PC-9 (cell line): Measurements from ENCODE around the gene PCSK9. TPM values are rescaled to one million over a fixed set of nuclear protein-coding genes. Genes with fewer than 3 reads are reported as not detected.

Experiments used
- BruUV-seq: library from RNA; stranded (reverse); fragments of 400-500 nt; replicated peaks from 2 replicates; lab custom pipeline; 2021; lab: Mats Ljungman, UMichigan
- CTCF ChIA-PET: fragments of 300-600 bp; sonication (Branson Sonifier 250); formaldehyde crosslinking; loops from one replicate; lab custom pipeline; 2022; ENCODE audit warnings: antibody characterized with exemption; lab: Charles Lee
- POLR2A ChIA-PET: fragments of 300-600 bp; sonication (Branson Sonifier 250); formaldehyde crosslinking; loops from one replicate; lab custom pipeline; 2022; ENCODE audit warnings: antibody characterized with exemption; ENCODE audit not compliant: unreplicated experiment; lab: Charles Lee
- DNase-seq, 2 experiments: peaks; one replicate each; pipeline versions ENCODE4 v3.0.0 to v3.0.0-alpha.2; 2015 to 2022; ENCODE audit warnings: mixed read lengths in 1 of 2
- H2AFZ ChIP-seq: fragments of 200-600 bp; sonication (generic); 2 replicates; pipeline ENCODE4 v1.8.1; 2017; ENCODE audit warnings: antibody characterized with exemption
- H3F3A ChIP-seq: fragments of 200-600 bp; sonication (generic); 2 replicates; pipeline ENCODE4 v1.8.1; 2017; ENCODE audit warnings: antibody characterized with exemption, mild to moderate bottlenecking, low read depth; ENCODE audit not compliant: insufficient read depth
- H3K27ac ChIP-seq: fragments of 200-600 bp; sonication (generic); 2 replicates; pipeline ENCODE4 v1.6.1; 2016; ENCODE audit warnings: mixed run types
- H3K27me3 ChIP-seq: fragments of 200-600 bp; sonication (generic); 2 replicates; pipeline ENCODE4 v1.6.1; 2016; ENCODE audit warnings: low read depth, mixed run types; ENCODE audit not compliant: insufficient read depth
- H3K36me3 ChIP-seq: fragments of 200-600 bp; sonication (generic); 2 replicates; pipeline ENCODE4 v1.6.1; 2016; ENCODE audit warnings: low read depth, mixed run types
- H3K4me1 ChIP-seq: fragments of 200-600 bp; sonication (generic); replicated peaks from 2 replicates; pipeline ENCODE4 v1.6.1; 2016; ENCODE audit warnings: mixed run types; ENCODE audit not compliant: insufficient read depth
- H3K4me2 ChIP-seq: fragments of 200-600 bp; sonication (generic); 2 replicates; pipeline ENCODE4 v1.6.1; 2017; ENCODE audit warnings: mixed run types
- H3K4me3 ChIP-seq: fragments of 200-600 bp; sonication (generic); 2 replicates; pipeline ENCODE4 v1.6.1; 2016; ENCODE audit warnings: mixed run types
- H3K79me2 ChIP-seq: fragments of 200-600 bp; sonication (generic); 2 replicates; pipeline ENCODE4 v1.6.1; 2017; ENCODE audit warnings: low read depth, mixed run types
- H3K9me2 ChIP-seq: fragments of 200-600 bp; sonication (generic); 2 replicates; pipeline ENCODE4 v1.8.1; 2017; ENCODE audit warnings: mild to moderate bottlenecking; ENCODE audit not compliant: insufficient read depth
- H3K9me3 ChIP-seq: fragments of 200-600 bp; sonication (generic); 2 replicates; pipeline ENCODE4 v1.8.1; 2016; ENCODE audit warnings: low read depth; ENCODE audit not compliant: insufficient read depth
- H4K20me1 ChIP-seq: fragments of 200-600 bp; sonication (generic); 2 replicates; pipeline ENCODE4 v1.8.1; 2017; ENCODE audit not compliant: insufficient read depth
- CTCF ChIP-seq: fragments of 200-600 bp; sonication (generic); conservative IDR thresholded peaks from 2 replicates; pipeline ENCODE4 v1.6.1; 2017; ENCODE audit warnings: mixed run types, antibody characterized with exemption, mild to moderate bottlenecking, moderate library complexity
- EZH2 ChIP-seq: fragments of 200-600 bp; sonication (generic); IDR thresholded peaks from 2 replicates; pipeline ENCODE4 v1.8.0; 2017; ENCODE audit warnings: antibody characterized with exemption, low read depth
- intact Hi-C: fragments of 100-400 bp; cut with micrococcal nuclease; formaldehyde crosslinking; loops from one replicate; pipeline ENCODE4 v1.10.0; 2022; ENCODE audit not compliant: unreplicated experiment
- total RNA-seq: library from RNA; stranded (reverse); gene quantifications from 2 replicates; pipeline ENCODE4 v1.2.3, GENCODE V29; 2021

PCSK9 gene
- total RNA-seq, 1 experiment from 2014 or later: 133 TPM

DNA sequence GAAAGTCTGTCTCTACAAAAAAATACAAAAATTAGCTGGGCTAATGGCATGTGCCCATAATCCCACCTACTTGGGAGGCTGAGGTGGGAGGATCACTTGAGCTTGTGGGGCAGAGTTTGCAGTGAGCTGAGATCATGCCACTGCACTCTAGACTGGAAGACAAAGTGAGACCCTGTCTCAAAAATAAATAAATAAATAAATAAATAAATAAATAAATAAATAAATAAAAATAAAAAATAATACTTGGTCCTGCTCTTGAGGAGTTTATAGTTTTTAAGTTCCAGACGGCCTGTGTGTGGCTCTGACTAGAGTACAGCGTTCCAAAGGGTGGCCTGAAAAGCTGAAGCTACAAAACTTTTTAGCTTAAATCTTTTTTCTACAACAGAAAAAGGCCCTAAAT lies 35.1 kb downstream of the PCSK9 start:
- POLR2A ChIA-PET: no interaction called here

DNA sequence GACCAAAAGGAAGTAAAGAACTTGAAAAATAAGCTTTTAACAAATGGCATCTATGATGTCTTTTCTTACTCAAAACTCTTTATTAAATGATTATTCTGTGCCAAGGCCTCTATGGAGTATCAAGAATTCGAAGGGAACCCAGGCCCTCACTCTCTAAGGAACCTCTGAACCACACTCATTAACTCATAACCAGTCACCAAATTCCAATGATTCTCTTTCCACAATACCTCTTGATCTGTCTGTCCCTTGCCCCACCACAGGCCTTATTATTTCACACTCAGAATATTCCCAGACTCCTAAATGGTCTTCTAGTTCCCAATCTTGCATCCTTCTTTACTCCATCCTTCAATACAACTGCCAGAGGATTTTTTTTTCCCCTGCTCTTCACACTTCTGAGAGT lies 37.0 kb downstream of the PCSK9 start:
- no peak overlapping the region for H3K4me3 ChIP-seq
- no peak for DNase-seq
- H3K9me2 ChIP-seq: no peaks in the 10 kb centered on the region
- H3F3A ChIP-seq: peaks cover 22% of the 10 kb centered on the region; the same call in 1 of the 2 replicates
- H3K27ac ChIP-seq: no peak overlapping the region
- BruUV-seq: no TSS peak
- H4K20me1 ChIP-seq: 0 out of 2 replicates have a peak, but pooled peaks cover 4% of the 10 kb centered on the region
- CTCF ChIA-PET: interaction anchor here (0.6 kb wide), 1 partner anchor 963 kb away, joined by 4 read pairs; no protein-coding TSS in a partner anchor
- H3K9me3 ChIP-seq: no peaks in the 10 kb centered on the region
- no peaks in the 10 kb centered on the region for H3K27me3 ChIP-seq
- no peak overlapping the region for H2AFZ ChIP-seq
- POLR2A ChIA-PET: no interaction called here
- intact Hi-C loops: no loop called here
- TF ChIP-seq CTCF: no peak
- no peak for TF ChIP-seq EZH2
- H3K79me2 ChIP-seq: no peaks in the 10 kb centered on the region
- H3K4me2 ChIP-seq: no peak overlapping the region
- H3K36me3 ChIP-seq: peaks cover 31% of the 10 kb centered on the region
- no peaks in the 10 kb centered on the region for H3K4me1 ChIP-seq

More for the DNA sequence above, 35.1 kb downstream of the PCSK9 start:
- intact Hi-C loops: loop anchor here (5.0 kb wide), 2 partner anchors 33 to 203 kb away; no protein-coding TSS in a partner anchor
- no peaks in the 10 kb centered on the region for H3K9me3 ChIP-seq
- no peak overlapping the region for H3K4me3 ChIP-seq
- H3K27me3 ChIP-seq: no peaks in the 10 kb centered on the region
- peaks cover 34% of the 10 kb centered on the region for H3K36me3 ChIP-seq
- H3K4me1 ChIP-seq: no peaks in the 10 kb centered on the region
- peaks cover 15% of the 10 kb centered on the region; the same call in 1 of the 2 replicates for H3F3A ChIP-seq
- no TSS peak for BruUV-seq
- H3K9me2 ChIP-seq: no peaks in the 10 kb centered on the region
- H2AFZ ChIP-seq: no peak overlapping the region
- H3K4me2 ChIP-seq: no peak overlapping the region
- H4K20me1 ChIP-seq: 0 out of 2 replicates have a peak, but pooled peaks cover 4% of the 10 kb centered on the region
- no peak for TF ChIP-seq EZH2
- TF ChIP-seq CTCF: no peak
- DNase-seq: no peak
- CTCF ChIA-PET: no interaction called here
- no peak overlapping the region for H3K27ac ChIP-seq
- H3K79me2 ChIP-seq: no peaks in the 10 kb centered on the region

DNA sequence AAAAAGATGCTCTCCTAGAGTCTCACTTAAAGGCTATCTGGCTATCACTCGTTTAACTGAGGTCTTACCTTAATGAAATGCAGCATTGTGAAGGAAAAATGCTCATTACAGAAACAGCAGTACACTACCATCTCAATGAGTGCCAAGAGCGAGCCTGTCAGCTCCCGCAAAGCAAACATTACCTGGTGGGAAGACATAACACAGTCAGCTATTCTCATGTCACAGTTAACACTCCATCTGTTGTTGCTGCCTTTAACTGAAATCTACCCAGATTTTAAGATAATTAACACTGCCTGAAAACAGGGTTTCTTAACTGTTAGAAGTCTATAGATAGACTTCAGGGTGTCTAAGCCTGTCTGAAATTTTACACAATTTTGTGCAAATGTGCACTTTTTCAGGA lies 39.1 kb downstream of the PCSK9 start:
- POLR2A ChIA-PET: no interaction called here
- no peaks in the 10 kb centered on the region for H3K9me2 ChIP-seq
- intact Hi-C loops: no loop called here
- no TSS peak for BruUV-seq
- DNase-seq: no peak
- H3K4me3 ChIP-seq: no peak overlapping the region
- CTCF ChIA-PET: no interaction called here
- H3K9me3 ChIP-seq: no peaks in the 10 kb centered on the region
- no peak for TF ChIP-seq CTCF
- TF ChIP-seq EZH2: no peak
- peaks cover 16% of the 10 kb centered on the region; the same call in 1 of the 2 replicates for H3F3A ChIP-seq
- H2AFZ ChIP-seq: no peak overlapping the region
- H4K20me1 ChIP-seq: no peaks in the 10 kb centered on the region
- peaks cover 38% of the 10 kb centered on the region for H3K36me3 ChIP-seq
- H3K27me3 ChIP-seq: no peaks in the 10 kb centered on the region
- H3K79me2 ChIP-seq: no peaks in the 10 kb centered on the region
- H3K27ac ChIP-seq: no peak overlapping the region
- no peaks in the 10 kb centered on the region for H3K4me1 ChIP-seq
- H3K4me2 ChIP-seq: no peak overlapping the region
